ENCODE results near the gene KLHDC10. TPM values are rescaled to one million over a fixed set of nuclear protein-coding genes. Genes with fewer than 3 reads are reported as not detected.
"Not testable (repeated sequence)": the region's sequence is repeated elsewhere in the genome, so short reads cannot be mapped to it uniquely, and the experiment has no call there.

KLHDC10 gene
- total RNA-seq, 1 experiment from 2014 or later = 37.5 TPM

DNA sequence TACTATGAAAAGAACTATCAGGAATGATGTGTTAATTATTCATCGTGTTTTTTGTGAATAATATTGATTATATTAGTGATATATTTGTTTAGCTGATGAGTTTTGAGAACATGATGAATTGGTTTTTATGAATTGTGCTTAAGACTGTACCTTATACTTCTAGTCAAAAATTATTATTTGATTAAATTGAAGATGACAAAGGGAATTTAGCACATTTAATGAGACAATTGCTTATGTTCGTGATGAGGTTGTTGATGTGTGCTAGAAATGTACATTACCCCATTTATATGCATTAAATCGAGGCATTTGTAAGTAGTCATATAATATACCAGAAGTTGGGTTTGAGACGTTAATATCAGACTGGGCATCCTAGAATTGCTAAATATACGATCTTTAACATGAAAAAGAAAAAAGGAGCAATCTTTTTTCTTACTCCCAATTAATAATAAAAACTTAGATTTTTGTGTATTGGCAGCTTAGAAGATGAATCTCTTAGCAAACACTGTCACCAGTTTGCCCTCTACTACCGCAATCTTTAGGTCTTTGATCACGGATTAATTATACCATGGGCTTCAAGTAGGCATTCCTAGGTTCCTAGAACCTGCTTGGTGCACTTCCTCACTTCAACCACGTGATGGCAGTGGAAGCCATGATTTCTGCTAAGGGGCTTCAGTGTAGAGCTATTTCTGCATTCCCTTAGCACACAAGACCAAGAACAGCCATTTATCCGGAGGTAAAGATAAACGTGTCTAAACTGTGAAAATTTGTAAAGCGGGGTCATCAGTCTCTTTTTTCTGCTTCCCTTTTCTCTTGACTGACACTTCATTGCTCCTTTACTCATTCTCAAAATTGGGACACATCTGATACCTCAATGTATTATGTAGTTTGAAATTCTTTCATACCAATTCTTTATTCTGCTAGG is 1.6 kb downstream of the KLHDC10 start:
- TF ChIP-seq CTCF (conservative IDR thresholded peaks at IDR 0.05; ENCODE audit: low read depth, low read length) (peak; percentile 95), EZH2 (IDR thresholded peaks at IDR 0.05; ENCODE audit: borderline replicate concordance, low read depth, low read length, poor library complexity, severe bottlenecking) (no peak)

GRCh38 chr7:130079846-130080394 is 9.6 kb downstream of the KLHDC10 start:
- CTCF ChIA-PET = no interaction called here

More for the DNA sequence above, 1.6 kb downstream of the KLHDC10 start:
- H3K4me1 ChIP-seq (ENCODE audit: insufficient read depth, low read length, poor library complexity, severe bottlenecking) = peaks cover 14% of the 10 kb centered on the region
- intact Hi-C loops (cut with micrococcal nuclease; ENCODE audit: unreplicated experiment) = loop anchor here (1.0 to 10.0 kb wide), 3 partner anchors 423 to 760 kb away; partner anchors contain the start of gene MEST
- H3K27ac ChIP-seq (ENCODE audit: low read depth, low read length, poor library complexity, severe bottlenecking) = no peak overlapping the region
- H3K27me3 ChIP-seq (replicated peaks; ENCODE audit: insufficient read depth, low read depth, low read length, poor library complexity) = no peaks in the 10 kb centered on the region
- ChIA-PET POLR2A (ENCODE audit: low non-redundant PET) (interaction anchor here (0.6 kb wide), 1 partner anchor 95 kb away, joined by 5 read pairs; no protein-coding TSS in a partner anchor), CTCF (interaction anchor here (0.6 to 1.0 kb wide), 7 partner anchors 30 to 760 kb away, joined by 3 to 22 read pairs (median 3); no protein-coding TSS in a partner anchor)
- H3K9me3 ChIP-seq (ENCODE audit: low read depth, low read length, poor library complexity, severe bottlenecking) = no peaks in the 10 kb centered on the region
- BruUV-seq (replicated peaks) = no TSS peak
- peak; percentile 92 for DNase-seq (ENCODE audit: low spot score)
- H3K36me3 ChIP-seq (ENCODE audit: insufficient read depth, low read length, poor library complexity, severe bottlenecking) = no peaks in the 10 kb centered on the region
- H3K4me3 ChIP-seq (ENCODE audit: low read depth, low read length, poor library complexity, severe bottlenecking) = peak overlapping the region; percentile 73

GRCh38 chr7:130083497-130083896 is 13.2 kb downstream of the KLHDC10 start:
- H3K9me3 ChIP-seq (ENCODE audit: low read depth, low read length, poor library complexity, severe bottlenecking); POLR2A ChIA-PET (ENCODE audit: low non-redundant PET); BruUV-seq (replicated peaks); H3K36me3 ChIP-seq (ENCODE audit: insufficient read depth, low read length, poor library complexity, severe bottlenecking); H3K4me1 ChIP-seq (ENCODE audit: insufficient read depth, low read length, poor library complexity, severe bottlenecking); DNase-seq (ENCODE audit: low spot score); H3K4me3 ChIP-seq (ENCODE audit: low read depth, low read length, poor library complexity, severe bottlenecking); H3K27me3 ChIP-seq (replicated peaks; ENCODE audit: insufficient read depth, low read depth, low read length, poor library complexity); H3K27ac ChIP-seq (ENCODE audit: low read depth, low read length, poor library complexity, severe bottlenecking); intact Hi-C loops (cut with micrococcal nuclease; ENCODE audit: unreplicated experiment): not testable (repeated sequence)
- CTCF ChIA-PET = interaction anchor here (0.6 to 1.0 kb wide), 2 partner anchors 13 to 157 kb away, joined by 4 read pairs; no protein-coding TSS in a partner anchor

More at GRCh38 chr7:130079846-130080394, 9.6 kb downstream of the KLHDC10 start:
- Histone ChIP-seq H3K4me1 (ENCODE audit: insufficient read depth, low read length, poor library complexity, severe bottlenecking) (no peaks in the 10 kb centered on the region), H3K9me3 (ENCODE audit: low read depth, low read length, poor library complexity, severe bottlenecking) (no peaks in the 10 kb centered on the region), H3K4me3 (ENCODE audit: low read depth, low read length, poor library complexity, severe bottlenecking) (no peak overlapping the region), H3K27me3 (replicated peaks; ENCODE audit: insufficient read depth, low read depth, low read length, poor library complexity) (no peaks in the 10 kb centered on the region), H3K27ac (ENCODE audit: low read depth, low read length, poor library complexity, severe bottlenecking) (no peak overlapping the region), H3K36me3 (ENCODE audit: insufficient read depth, low read length, poor library complexity, severe bottlenecking) (no peaks in the 10 kb centered on the region)
- TF ChIP-seq EZH2 (IDR thresholded peaks at IDR 0.05; ENCODE audit: borderline replicate concordance, low read depth, low read length, poor library complexity, severe bottlenecking) (no peak), CTCF (conservative IDR thresholded peaks at IDR 0.05; ENCODE audit: low read depth, low read length) (no peak)
- BruUV-seq (replicated peaks) = no TSS peak
- intact Hi-C loops (cut with micrococcal nuclease; ENCODE audit: unreplicated experiment) = loop anchor here (10.0 kb wide), 1 partner anchor 415 kb away; the partner anchor contains the start of gene MEST
- POLR2A ChIA-PET (ENCODE audit: low non-redundant PET) = no interaction called here
- DNase-seq (ENCODE audit: low spot score) = no peak
